Activated T-cell treated with anti-CD3 and anti-CD28 coated beads, Interleukin-2, amount 50 U/mL, for 1 hour (primary cell): ENCODE measurements around the gene CACNA1B.
"Not testable (repeated sequence)": the region's sequence is repeated elsewhere in the genome, so short reads cannot be mapped to it uniquely, and the experiment has no call there.

ENCODE experiments used
- DNase-seq: peaks from one replicate; pipeline ENCODE4 v3.0.0-alpha.2; 2020

The CACNA1B gene

DNA sequence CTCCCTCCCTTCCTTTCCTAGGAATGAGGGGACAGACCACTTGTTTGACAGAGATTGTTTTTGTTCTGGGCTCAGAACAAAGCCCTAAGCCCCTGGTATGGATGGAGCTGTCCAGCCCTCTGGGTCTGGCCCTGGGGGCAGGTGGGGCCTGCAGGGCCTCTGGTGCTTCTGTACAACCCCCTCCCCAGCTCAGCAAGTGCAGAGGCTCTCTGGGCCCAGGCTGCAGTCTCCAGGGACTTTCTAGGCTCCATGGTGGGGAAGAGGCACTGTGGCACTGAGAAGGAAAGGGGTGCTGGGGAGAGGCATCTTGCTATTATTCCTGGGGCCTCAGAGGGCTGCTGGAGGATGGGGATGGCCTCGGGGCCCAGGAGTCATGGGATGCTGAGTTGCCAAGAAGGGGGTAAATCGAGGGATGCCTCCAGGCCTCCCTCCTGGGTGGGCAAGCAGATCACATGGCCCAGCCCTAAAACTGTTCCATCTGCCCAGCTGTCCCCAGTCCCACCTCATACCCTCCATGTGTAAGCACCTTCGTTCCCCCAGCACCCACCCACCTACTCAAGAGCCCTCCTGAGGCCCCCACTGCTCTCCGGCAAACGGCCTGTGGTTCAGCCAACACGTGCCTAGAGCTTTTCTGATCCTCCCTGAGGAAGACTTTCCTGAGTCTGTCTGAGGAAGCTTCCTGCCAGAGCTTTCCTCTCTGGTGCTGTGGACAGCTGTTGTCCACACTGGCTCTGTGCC is 225.7 kb downstream of the CACNA1B start:
- DNase-seq = no peak

DNA sequence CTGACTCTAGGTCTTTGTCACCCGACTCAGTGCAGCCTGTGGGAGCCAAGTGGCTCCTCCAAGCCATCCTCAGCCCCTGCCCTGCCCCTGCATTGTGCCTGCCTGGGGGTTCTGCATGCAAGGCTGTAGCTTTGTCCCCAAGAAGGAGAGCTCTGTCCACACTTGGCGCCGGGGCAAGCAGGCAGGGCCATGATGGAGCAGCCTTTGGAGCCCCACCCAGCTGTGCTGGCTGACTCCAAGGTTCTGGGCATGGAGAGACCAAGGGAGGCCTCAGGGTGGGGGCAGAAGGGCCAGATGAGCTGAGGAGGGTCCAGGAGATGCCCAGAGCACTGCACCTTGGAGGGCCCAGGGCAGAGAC is 226.2 kb downstream of the CACNA1B start:
- DNase-seq = no peak

DNA sequence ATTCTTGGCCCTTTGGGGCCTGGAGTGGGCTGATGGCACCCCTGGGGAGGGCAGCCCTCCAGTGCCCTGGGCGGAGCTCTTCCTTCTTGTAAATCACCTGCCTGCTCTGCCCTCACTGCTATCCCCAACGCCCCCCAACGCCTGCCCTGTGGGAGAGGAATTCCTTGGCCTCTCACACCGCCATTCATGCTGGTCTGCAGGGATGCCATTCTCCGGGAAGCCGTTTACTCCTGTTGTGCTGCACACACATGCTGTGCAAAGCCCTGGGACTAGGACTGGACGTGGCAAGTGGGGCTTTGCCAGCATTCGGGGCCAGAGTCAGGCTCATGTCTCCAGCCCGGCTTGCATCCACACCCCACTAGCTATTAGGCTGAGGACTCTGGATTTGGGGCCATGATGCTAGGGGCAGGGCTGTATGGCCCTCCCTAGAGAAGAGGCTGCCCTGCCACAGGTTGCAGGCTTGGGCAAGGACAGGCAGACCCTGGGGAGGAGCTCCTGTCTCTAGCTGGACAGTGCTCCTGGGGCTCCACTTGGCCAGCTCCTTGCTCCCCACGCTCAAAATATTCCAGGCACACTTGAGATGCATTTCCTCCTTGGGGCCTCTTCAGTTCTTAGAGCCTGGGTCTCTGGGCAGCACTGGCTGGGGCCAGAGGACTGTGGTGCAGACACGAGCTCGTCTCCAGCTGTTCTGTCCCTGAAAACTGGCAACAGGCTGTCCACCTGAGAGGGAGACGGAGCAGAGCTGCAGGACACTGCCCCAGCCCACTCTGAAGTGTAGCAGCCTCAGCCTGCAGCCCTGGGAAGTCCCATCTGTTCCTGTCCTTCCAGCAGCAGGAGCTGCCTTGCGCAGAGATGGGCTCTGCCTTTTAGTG is 226.9 kb downstream of the CACNA1B start:
- DNase-seq = no peak

DNA sequence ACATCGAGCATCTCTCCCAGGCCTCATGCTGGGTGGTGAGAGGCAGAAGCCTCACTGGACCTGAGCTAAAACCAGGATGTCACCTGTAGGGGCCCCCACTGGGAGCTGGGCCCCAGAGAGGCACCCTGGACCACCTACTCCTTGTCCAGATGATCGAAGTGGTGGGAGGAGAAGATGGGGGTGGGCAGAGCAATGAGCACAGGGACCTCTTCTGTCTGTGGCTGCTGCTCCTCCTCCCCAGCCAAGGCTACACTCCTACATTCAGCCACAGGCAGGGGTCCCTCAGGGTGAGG is 227.5 kb downstream of the CACNA1B start:
- no peak for DNase-seq

DNA sequence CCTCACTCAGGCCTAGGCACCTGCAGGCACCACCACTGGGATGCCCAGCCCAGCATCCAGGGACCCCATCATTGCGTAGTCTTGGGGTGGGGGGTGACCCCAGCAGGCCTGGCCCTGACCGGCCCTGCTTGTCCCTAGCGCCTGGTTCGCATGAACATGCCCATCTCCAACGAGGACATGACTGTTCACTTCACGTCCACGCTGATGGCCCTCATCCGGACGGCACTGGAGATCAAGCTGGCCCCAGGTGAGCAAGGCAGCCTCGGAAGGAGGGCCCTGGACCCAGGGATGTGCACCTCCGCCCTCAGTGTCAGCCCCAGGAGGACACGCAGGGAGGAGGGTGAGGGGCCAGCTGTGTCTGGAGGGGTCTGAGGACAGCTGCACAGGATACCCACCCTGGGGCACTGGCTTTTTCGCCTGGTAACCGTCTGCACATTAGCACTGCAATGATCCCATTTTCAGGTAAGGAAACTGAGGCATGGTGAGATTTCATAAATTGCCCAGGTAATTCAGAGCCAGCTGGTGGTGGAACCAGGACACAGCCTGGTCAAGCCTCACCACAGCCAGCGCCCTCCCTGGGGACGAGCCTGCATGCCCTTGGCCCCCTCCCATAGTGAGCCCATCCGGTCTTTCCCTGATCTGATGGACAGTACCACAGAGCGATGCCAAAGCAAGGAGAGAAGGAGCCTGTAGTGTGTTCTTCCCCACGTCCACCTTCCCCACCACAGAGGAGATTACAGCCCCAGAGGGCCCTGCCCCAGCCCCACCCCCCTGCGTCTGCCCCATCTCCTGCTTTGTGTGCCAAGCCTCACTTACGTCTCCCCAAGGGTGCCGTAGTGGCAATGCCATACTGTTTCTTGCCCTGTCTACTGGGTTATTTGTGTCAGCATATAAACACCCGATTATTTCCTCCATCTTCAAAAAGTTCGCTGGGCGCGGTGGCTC is 228.3 kb downstream of the CACNA1B start:
- DNase-seq = no peak

DNA sequence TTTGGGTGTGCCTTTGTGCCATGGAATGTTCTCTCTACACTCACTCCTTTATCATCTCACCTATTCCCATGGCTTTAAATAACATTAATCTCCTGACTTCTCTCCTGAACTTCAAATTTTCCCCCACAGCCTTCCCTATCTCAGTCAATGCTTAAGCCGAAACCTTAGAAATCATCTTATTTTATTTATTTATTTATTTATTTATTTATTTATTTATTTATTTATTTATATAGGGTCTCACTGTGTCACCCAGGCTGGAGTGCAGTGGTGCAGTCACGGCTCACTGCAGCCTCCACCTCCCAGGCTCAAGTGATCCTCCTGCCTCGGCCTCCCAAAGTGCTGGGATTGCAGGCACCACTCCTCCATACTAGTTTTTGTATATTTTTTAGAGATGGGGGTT is 229.5 kb downstream of the CACNA1B start:
- not testable (repeated sequence) for DNase-seq

DNA sequence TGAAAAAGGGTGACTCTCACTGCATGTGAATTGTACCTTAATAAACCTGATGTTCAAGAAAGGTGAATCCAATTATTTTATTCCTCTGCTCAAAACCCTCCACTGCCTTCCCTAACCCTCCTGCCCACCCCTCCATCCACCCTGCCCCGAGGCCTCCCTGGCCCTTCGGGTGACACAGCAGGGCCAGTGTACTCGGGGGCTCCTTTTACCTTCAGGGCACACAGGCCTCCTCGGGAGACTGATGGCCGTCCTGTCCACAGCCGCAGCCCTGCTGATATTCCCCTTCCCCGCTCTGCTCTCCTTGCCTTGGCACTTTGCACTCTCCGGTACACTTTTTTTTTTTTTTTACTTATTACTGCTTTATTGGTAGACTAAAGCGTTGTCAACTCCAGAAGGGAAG is 234.0 kb downstream of the CACNA1B start:
- DNase-seq = no peak

DNA sequence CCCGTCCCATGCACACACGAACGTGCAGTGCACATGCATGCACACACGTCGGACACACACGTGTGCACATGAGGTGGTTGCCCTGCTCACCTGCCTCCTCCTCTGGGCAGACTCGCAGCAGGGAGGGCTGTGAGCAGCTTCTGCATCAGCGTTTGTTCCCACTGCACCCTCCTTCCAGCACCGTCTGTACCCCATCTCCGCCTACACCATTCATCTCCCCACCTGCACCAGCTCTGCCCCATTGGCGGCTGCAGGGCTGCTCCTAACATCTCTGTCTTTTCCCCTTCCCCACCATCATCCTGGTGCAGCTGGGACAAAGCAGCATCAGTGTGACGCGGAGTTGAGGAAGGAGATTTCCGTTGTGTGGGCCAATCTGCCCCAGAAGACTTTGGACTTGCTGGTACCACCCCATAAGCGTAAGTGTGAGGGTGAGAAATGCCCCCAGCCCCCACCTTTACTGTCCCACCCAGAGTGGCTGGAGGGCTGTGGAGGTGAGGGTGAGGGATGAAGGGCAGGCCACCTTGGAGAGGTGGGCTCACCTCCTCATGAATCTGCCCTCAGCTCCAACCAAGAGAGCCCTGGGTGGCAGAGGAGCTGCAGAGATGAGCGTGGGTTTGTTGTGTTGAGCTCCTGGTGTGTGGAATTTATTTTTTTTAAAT is 234.6 kb downstream of the CACNA1B start:
- DNase-seq = no peak

DNA sequence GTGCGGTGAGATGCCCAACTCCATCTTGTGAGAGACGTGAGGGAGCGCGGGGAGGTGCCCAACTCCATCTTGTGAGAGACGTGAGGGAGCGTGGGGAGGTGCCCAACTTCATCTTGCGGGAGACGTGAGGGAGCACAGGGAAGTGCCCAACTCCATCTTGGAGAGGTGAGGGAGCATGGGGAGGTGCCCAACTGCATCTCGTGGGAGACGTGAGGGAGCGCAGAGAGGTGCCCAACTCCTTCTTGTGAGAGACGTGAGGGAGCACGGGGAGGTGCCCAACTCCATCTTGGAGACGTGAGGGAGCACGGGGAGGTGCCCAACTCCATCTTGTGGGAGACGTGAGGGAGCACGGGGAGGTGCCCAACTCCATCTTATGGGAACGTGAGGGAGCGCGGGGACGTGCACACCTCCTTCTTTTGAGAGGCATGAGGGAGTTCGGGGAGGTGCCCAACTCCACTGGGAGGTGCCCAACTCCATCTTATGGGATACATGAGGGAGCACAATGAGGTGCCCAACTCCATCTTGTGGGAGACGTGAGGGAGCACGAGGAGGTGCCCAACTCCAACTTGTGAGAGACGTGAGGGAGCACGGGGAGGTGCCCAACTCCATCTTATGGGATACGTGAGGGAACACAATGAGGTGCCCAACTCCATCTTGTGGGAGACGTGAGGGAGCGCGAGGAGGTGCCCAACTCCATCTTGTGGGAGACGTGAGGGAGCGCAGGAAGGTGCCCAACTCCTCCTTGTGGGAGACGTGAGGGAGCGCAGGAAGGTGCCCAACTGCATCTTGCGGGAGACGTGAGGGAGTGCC is 235.4 kb downstream of the CACNA1B start:
- no peak for DNase-seq

DNA sequence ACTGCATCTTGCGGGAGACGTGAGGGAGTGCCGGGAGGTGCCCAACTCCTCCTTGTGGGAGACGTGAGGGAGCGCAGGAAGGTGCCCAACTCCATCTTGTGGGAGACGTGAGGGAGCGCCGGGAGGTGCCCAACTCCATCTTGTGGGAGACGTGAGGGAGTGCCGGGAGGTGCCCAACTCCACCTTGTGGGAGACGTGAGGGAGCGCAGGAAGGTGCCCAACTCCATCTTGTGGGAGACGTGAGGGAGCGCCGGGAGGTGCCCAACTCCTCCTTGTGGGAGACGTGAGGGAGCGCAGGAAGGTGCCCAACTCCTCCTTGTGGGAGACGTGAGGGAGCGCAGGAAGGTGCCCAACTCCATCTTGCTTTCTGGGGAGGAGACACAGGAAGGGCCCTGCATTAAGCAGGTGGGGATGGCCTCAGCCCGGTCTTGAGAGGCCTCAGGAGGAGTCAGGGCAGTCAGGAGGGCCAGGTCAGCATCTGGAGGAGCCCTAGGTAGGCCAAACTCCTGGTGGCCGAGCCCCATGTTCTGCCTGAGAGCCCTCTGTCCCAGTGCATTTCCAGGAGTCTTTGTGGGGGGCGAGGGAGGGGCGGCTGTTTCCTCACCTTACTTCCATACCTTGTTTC is 236.2 kb downstream of the CACNA1B start:
- not testable (repeated sequence) for DNase-seq

DNA sequence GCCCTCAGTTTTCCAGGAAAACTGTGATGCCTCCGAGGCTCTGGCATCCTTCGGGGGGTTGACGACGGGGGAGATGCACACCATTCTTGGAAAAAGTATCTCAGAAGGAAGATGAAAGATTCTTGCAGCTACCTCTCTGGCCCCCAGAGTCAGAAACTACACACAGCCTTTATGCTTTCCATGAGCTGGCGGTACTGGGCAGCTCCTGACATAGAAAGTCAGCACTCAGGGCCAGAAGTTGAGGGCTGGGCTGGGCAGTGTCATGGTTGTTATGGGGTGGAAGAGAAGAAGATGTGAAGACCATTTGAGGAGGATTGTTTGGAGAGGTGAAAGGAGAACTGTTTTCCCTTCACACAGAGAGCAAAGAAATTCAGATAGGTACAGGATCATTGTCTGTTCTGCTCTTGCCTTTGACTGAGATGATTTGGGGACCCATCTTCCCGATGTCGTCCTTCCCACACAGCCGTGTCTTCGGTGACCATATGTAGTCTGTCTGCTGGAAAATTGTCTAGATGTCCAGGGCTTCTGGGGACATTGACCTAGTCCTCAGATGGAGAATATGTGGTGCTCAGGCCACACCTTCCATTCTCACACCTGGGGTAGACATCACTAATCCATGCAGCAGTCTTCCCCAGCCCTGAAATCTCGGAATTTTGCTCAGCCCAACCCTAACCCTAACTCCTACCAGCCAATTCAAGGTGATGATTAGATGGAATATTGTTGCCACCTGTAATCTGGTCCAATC is 237.1 kb downstream of the CACNA1B start:
- no peak for DNase-seq

DNA sequence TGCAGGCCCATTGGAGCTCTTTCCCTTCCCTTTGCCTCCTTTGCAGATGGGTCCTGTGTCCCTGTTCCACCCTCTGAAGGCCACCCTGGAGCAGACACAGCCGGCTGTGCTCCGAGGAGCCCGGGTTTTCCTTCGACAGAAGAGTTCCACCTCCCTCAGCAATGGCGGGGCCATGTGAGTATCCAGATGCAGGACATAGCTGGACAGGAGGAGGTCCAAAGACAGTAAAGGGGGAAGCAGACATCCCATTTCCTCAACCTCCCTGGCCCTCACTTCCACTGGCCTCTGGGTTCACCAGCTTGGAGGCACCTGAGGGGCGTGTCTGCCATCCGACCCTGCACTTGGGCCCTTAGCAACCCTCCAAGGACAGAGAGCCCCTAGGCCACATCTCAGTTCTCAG is 237.9 kb downstream of the CACNA1B start:
- no peak for DNase-seq

DNA sequence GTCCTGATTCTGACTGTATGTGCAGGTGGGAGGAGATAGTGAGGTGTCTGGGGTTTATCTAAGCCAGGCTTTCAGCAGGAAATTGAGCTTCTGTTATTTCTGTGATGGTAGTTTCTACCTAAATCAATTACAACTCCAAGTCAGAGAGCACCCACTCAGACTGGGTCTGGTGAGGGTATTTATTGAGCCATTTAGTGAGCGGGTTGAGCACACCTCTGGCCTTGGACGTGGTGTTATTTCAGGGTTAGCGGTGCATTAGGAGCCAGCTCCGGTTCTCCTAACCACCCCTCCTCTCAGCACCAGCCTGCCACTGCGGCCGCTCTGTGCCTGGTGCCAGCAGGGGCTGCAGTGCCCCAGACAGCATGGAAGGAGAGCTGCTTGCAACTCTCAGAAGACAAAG is 238.9 kb downstream of the CACNA1B start:
- DNase-seq = no peak

DNA sequence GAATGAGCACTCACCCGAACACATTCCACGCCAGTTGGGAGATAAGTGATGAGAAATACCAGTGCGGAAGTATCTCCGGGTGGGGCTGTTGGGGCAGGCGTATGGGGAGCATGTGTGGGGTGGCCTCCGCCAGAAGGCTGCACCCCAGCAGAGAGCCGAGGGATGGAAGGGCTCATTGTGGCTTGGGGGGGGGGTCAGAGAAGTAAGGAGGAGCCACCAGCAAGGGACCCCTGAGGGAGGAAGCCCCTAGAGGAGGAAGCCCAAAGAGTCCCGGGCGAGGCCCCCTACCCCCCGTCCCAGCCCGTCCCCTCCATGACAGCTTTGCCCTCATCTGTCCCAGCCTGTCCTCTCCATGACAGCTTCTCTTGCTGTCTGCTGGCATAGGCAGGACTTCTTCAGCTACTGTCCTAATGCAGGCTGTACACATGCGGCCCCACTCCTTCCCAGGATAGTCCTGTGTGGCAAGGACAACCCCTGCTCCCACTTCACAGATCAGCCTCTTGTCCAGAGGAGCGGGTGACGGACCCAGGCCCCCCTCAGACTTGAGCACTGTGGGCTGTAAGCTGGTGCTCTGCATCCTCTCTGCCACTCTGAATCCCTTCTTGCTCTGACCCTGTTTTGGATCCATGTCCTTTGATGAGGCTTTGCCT is 239.6 kb downstream of the CACNA1B start:
- DNase-seq = no peak

DNA sequence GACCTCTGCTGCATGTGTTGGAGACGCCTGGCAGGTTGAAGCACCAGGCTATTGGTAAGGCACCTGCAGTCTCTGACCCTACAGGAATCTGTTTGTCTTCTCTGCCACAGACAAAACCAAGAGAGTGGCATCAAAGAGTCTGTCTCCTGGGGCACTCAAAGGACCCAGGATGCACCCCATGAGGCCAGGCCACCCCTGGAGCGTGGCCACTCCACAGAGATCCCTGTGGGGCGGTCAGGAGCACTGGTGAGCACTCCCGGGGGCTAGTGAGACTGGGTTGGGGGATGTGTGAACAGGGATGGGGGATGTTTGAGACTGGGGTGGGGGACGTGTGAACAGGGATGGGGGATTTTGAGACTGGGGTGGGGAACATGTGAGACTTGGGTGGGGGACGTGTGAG is 240.3 kb downstream of the CACNA1B start:
- DNase-seq = no peak

DNA sequence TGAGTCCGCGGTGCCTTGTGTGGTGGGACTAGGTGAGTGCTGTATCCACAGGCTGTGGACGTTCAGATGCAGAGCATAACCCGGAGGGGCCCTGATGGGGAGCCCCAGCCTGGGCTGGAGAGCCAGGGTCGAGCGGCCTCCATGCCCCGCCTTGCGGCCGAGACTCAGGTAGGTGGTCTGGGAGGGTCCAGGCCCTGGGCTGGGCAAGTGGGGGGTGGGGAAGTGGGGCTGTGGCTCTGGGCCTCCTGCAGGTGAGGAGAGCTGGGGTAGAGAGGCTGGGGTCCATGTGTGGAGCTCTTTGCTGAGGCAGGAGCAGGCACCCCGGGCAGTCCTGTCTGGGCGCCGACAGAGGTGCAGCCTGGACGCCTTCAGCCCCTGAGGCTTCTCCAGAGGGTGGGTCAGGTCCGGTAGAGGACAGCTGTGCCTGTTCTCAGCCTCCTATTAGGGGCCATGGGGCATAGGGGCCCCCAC is 241.1 kb downstream of the CACNA1B start:
- DNase-seq = no peak

DNA sequence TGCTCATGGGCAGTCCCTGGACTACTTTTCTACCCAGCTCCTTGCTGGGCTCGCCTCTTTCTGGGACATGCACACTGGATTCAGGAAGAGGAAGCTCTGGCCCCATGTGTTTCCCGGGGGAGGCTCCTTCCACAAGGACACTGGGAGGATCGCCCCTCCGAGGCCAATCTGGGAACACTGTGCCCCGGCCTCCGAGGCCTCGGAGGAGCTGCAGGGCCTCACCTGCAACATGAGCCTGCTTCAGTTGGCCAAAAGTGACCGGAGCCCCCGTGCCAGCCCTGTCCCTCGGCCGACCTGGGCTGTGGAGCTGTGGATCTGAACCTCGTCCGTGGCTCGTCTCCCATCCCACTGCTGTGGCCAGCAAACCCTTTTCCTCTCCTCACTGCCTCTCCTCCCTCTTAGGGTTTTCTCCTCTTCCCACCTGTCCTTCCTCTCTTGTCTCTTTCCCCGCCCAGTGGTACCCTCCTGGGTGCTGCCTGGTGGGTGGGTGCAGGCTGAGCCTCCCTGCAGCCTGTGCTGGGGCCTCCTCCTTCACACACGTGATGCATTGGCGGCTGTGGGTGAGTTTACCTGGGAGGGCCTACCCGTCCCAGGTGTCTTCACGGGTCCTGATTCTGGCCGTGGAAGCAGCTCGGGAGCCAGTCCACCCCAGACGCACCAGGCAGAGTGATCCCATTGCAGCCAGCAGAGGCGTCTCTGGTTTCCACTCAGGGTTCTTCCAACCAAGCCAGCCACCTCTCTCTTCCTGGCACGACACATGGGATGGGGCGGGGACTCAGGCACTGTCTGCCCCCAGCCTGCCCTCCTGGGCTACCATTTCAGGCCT is 241.8 kb downstream of the CACNA1B start:
- no peak for DNase-seq

DNA sequence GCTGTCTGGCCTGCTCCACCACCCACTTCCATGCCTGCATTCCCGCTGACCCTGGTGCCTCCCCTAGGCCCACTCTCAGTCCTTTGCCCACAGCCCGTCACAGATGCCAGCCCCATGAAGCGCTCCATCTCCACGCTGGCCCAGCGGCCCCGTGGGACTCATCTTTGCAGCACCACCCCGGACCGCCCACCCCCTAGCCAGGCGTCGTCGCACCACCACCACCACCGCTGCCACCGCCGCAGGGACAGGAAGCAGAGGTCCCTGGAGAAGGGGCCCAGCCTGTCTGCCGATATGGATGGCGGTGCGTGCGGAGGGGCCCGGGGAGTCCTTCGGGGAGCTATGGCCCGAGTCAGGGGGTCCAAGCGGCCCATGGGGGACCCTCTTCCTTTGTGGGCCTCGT is 242.5 kb downstream of the CACNA1B start:
- no peak for DNase-seq
